Lung (tissue), 12 donors: ENCODE measurements around the gene PSMD8. TPM values are rescaled to one million over a fixed set of nuclear protein-coding genes. Genes with fewer than 3 reads are reported as not detected.

Experiments
- ATAC-seq: fragments of 200-7000 bp; cut with Tn5 transposase; one replicate; pipeline ENCODE4 v1.9.1; 2020; ENCODE audit warnings: moderate number of reproducible peaks; ENCODE audit not compliant: insufficient read depth, low FRiP score
- DNase-seq, 3 donors: peaks; one replicate each; pipeline ENCODE4 v3.0.0-alpha.2; 2013 to 2017
- H3K27ac ChIP-seq, 2 donors: one replicate each; pipeline ENCODE4 v1.5.1; 2013; ENCODE audit warnings: mild to moderate bottlenecking in 2 of 2, moderate library complexity in 2 of 2, control low read depth in 1 of 2, inconsistent platforms in 1 of 2, low read depth in 1 of 2, low read length in 1 of 2
- H3K27me3 ChIP-seq, 3 donors: one replicate each; pipeline ENCODE4 v1.5.1; 2013; ENCODE audit warnings: low read length in 2 of 3; ENCODE audit not compliant: control insufficient read depth in 3 of 3, insufficient read depth in 3 of 3
- H3K36me3 ChIP-seq, 4 donors: one replicate each; pipeline ENCODE4 v1.5.1; 2013; ENCODE audit warnings: low read length in 4 of 4, mild to moderate bottlenecking in 1 of 4, moderate library complexity in 1 of 4; ENCODE audit not compliant: control insufficient read depth in 4 of 4, insufficient read depth in 4 of 4
- H3K4me1 ChIP-seq, 5 donors: one replicate each; pipeline ENCODE4 v1.5.1; 2013; ENCODE audit warnings: low read length in 5 of 5, mild to moderate bottlenecking in 2 of 5, moderate library complexity in 1 of 5; ENCODE audit not compliant: control insufficient read depth in 5 of 5, insufficient read depth in 5 of 5
- H3K4me3 ChIP-seq: one replicate; pipeline ENCODE4 v1.5.1; 2013; ENCODE audit warnings: mild to moderate bottlenecking, control low read depth, moderate library complexity
- H3K9ac ChIP-seq, 2 donors: one replicate each; pipeline ENCODE4 v1.5.1; 2013; ENCODE audit warnings: low read length in 2 of 2, control low read depth in 1 of 2; ENCODE audit not compliant: insufficient read depth in 1 of 2
- H3K9me3 ChIP-seq, 4 donors: one replicate each; pipeline ENCODE4 v1.5.1; 2013; ENCODE audit warnings: low read length in 3 of 4, mild to moderate bottlenecking in 1 of 4, moderate library complexity in 1 of 4; ENCODE audit not compliant: control insufficient read depth in 4 of 4, insufficient read depth in 3 of 4
- WGBS, 2 donors: extraction: QIAGEN DNeasy Blood & Tissue Kit; methylation state at CpG; one replicate each; pipeline ENCODE4 v1.1.7; 2013; 5-methylcytosine and 5-hydroxymethylcytosine counted together
- polyA plus RNA-seq, 2 donors: library from polyadenylated mRNA; stranded (reverse); fragments of 200-250 nt; gene quantifications; one replicate each; pipeline ENCODE4 v1.2.1, GENCODE V29; 2013
- total RNA-seq, 2 donors: library from RNA; depleted of rRNA in 1 of 2; stranded (reverse); fragments of >200 nt in 1 of 2; gene quantifications; one replicate each; pipeline ENCODE4 v1.2.1, GENCODE V29; 2014 to 2021
- TF ChIP-seq, protein P1 (sequence below): IDR thresholded peaks from 2 replicates; pipeline ENCODE4 v1.5.1; 2012; ENCODE audit warnings: mild to moderate bottlenecking; ENCODE audit errors: control extremely low read depth, extremely low read depth
- donor health status: control.
- donor health status: control.
- donor health status: Bipolar disorder and iron deficiency.
- donor health status: healthy.
- donor health status: DM: yes; HTN: yes; CAD: no.

Gene PSMD8
- total and polyA plus RNA-seq, 4 donors = 65.4 to 233 (median 149) TPM

DNA sequence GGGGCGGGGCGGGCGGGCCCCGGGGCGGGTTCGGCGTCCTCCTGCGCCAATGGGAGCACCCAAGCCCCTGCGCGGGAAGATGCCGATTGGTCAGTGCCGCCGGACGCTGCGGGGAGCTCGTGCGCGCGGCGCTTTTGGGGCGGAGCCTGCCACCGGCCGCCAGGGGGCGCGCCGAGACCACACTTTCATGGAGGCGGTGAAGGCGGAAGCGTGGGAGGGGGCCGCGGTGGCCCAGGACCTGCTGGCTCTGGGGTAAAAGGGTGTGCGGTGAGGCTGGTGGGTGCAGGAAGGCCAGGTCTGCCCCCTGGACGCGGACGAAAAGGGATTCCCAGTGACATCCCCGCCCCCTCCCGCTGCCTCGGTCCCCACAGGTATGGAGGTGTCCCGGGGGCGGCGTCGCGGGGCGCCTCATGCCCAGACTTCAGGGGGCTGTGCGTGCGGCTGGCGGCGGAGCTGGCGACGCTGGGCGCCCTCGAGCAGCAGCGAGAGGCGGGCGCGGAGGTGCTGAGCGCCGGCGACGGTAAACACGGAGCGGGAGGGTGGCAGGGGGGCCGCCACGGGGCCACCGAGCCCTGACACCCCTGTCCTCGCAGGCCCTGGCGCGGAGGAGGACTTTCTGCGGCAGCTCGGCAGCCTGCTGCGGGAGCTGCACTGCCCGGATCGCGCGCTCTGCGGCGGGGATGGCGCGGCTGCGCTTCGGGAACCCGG is 28.8 kb downstream of the PSMD8 start, which contains the start of gene FAM98C:
Gene FAM98C, plus strand, starts transcription at position 127 of the 708 bp plus-strand sequence. Its CDS starts 61 bp downstream, at position 188.
- TF ChIP-seq, protein P1, sequence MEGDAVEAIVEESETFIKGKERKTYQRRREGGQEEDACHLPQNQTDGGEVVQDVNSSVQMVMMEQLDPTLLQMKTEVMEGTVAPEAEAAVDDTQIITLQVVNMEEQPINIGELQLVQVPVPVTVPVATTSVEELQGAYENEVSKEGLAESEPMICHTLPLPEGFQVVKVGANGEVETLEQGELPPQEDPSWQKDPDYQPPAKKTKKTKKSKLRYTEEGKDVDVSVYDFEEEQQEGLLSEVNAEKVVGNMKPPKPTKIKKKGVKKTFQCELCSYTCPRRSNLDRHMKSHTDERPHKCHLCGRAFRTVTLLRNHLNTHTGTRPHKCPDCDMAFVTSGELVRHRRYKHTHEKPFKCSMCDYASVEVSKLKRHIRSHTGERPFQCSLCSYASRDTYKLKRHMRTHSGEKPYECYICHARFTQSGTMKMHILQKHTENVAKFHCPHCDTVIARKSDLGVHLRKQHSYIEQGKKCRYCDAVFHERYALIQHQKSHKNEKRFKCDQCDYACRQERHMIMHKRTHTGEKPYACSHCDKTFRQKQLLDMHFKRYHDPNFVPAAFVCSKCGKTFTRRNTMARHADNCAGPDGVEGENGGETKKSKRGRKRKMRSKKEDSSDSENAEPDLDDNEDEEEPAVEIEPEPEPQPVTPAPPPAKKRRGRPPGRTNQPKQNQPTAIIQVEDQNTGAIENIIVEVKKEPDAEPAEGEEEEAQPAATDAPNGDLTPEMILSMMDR = peak; percentile 97
- peaks cover 0 to 9% (median 6%) of the 10 kb centered on the region in 3 donors for H3K27me3 ChIP-seq
- H3K9ac ChIP-seq = peak within 1 kb of the TSS in 1 of 2 donors; percentile 25
- peak; percentile 98 to 99 (median 98) for DNase-seq
- H3K9me3 ChIP-seq = no peaks in the 10 kb centered on the region
- H3K36me3 ChIP-seq = peaks cover 0 to 14% (median 12%) of the 10 kb centered on the region in 4 donors
- H3K4me1 ChIP-seq = peaks cover 0 to 2% (median 0%) of the 10 kb centered on the region in 5 donors
- peak within 1 kb of the TSS; percentile 14 to 75 for H3K27ac ChIP-seq
- H3K4me3 ChIP-seq = peak within 1 kb of the TSS; percentile 68
- 0% methylated on average over 72 to 82 of the region's 82 CpGs for WGBS, 2 donors
- peak; percentile 99 for ATAC-seq

DNA sequence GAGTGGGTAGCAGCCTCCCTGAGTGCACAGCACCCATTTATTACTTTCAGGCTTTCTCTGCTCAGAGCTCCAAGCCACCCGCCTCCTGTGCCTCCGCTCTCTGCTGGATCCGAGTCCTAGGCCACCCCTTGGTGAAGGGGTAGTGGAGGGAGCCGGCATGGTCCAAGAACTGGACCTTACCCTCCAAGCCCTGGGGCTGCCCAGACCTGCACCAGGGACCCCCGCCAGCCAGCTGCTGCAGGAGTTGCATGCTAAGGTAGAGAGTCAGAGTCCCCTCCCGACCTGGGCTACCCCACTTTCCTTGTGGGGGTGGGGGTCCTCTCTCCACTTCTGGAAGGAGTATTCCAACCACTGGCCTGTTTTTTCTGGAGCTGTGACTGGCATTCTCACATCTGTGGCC is 30.5 kb downstream of the PSMD8 start:
- Histone ChIP-seq H3K4me3 (no peak overlapping the region), H3K4me1 (peaks cover 0 to 2% (median 0%) of the 10 kb centered on the region in 5 donors), H3K27me3 (peaks cover 0 to 4% (median 0%) of the 10 kb centered on the region in 3 donors), H3K36me3 (peaks cover 0 to 14% (median 12%) of the 10 kb centered on the region in 4 donors), H3K9ac (no peak overlapping the region), H3K9me3 (no peaks in the 10 kb centered on the region), H3K27ac (no peak overlapping the region)
- no peak for DNase-seq
- WGBS, 2 donors = 96 to 100% methylated on average over 5 to 6 of the region's 6 CpGs
- TF ChIP-seq, protein P1 = no peak
- ATAC-seq = no peak

DNA sequence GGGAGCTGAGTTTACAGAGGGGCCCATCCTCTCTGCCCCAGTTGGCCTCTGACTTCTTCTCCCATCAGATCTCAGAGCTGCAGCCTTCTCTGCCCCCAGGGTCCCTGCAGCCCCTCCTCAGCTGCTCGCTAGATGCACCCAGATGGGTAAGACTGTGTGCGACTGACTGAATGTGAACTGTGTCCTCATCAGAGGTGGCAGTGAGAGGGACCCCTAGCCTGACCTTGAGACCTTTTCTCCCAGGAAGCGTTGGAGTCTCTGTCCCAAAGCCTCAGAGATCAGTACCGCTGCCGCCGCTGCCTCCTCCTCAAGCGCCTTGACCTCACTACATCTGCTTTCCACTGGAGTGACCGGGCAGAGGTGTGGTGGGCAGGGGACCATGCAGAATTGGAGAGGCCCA is 30.9 kb downstream of the PSMD8 start:
- H3K27ac ChIP-seq = no peak overlapping the region
- peaks cover 0 to 14% (median 12%) of the 10 kb centered on the region in 4 donors for H3K36me3 ChIP-seq
- 95 to 96% methylated on average over 8 of the region's 8 CpGs for WGBS, 2 donors
- no peak overlapping the region for H3K4me3 ChIP-seq
- no peak overlapping the region for H3K9ac ChIP-seq
- H3K4me1 ChIP-seq = peaks cover 0 to 2% (median 0%) of the 10 kb centered on the region in 5 donors
- TF ChIP-seq, protein P1 = no peak
- H3K9me3 ChIP-seq = no peaks in the 10 kb centered on the region
- DNase-seq (no peak), ATAC-seq (no peak)
- H3K27me3 ChIP-seq = peaks cover 0 to 4% (median 0%) of the 10 kb centered on the region in 3 donors
